HepG2 (cell line): ENCODE data around the gene ANKRD55. TPM values are rescaled to one million over a fixed set of nuclear protein-coding genes. Genes with fewer than 3 reads are reported as not detected.
A peak's percentile ranks its signal among the peaks of the same experiment; 100 is the strongest.

Experiments used
- ARNTL ChIP-seq: sonication (generic); formaldehyde crosslinking; IDR thresholded peaks from 2 replicates; pipeline ENCODE4 v1.4.0; 2020; ENCODE audit warnings: mild to moderate bottlenecking, missing genetic modification reagents
- ATF7-NPFF ChIP-seq: sonication (generic); formaldehyde crosslinking; IDR thresholded peaks from 2 replicates; pipeline ENCODE4 v1.8.1; 2023; ENCODE audit warnings: mild to moderate bottlenecking, low read depth, missing genetic modification reagents, moderate library complexity
- FIP1L1 ChIP-seq: fragments of 200-400 bp; formaldehyde crosslinking; IDR thresholded peaks from 2 replicates; pipeline ENCODE4 v1.6.1; 2018; ENCODE audit warnings: low read depth, mild to moderate bottlenecking, low read length, moderate library complexity, borderline replicate concordance; ENCODE audit not compliant: insufficient read depth
- KAT7 ChIP-seq: IDR thresholded peaks from 2 replicates; pipeline ENCODE4 v1.6.1; 2018; ENCODE audit warnings: borderline replicate concordance, missing compliant biosample characterization
- MYPOP ChIP-seq: sonication (generic); formaldehyde crosslinking; IDR thresholded peaks from 2 replicates; pipeline ENCODE4 v1.8.1; 2023; ENCODE audit warnings: mild to moderate bottlenecking, moderate library complexity, missing genetic modification reagents
- PHB2 ChIP-seq: fragments of 450-650 bp; IDR thresholded peaks from 2 replicates; pipeline ENCODE4 v1.6.1; 2018; ENCODE audit not compliant: partially characterized antibody
- RELA ChIP-seq: sonication (generic); formaldehyde crosslinking; IDR thresholded peaks from 2 replicates; pipeline ENCODE4 v1.4.0; 2020; ENCODE audit warnings: missing genetic modification reagents
- SALL2 ChIP-seq: sonication (generic); formaldehyde crosslinking; IDR thresholded peaks from 2 replicates; pipeline ENCODE4 v1.8.1; 2023; ENCODE audit warnings: mild to moderate bottlenecking, missing genetic modification reagents, inconsistent platforms
- SP5 ChIP-seq: IDR thresholded peaks from 2 replicates; pipeline ENCODE4 v1.6.1; 2016; ENCODE audit warnings: low read depth, borderline replicate concordance
- ZFAT ChIP-seq: sonication (generic); formaldehyde crosslinking; conservative IDR thresholded peaks from 2 replicates; pipeline ENCODE4 v1.8.1; 2023; ENCODE audit warnings: missing genetic modification reagents, inconsistent platforms
- ZMAT3 ChIP-seq: sonication (generic); formaldehyde crosslinking; conservative IDR thresholded peaks from 2 replicates; pipeline ENCODE4 v1.7.0; 2021; ENCODE audit warnings: missing genetic modification reagents
- ZNF280B ChIP-seq: sonication (generic); formaldehyde crosslinking; IDR thresholded peaks from 2 replicates; pipeline ENCODE4 v1.5.0; 2020; ENCODE audit warnings: missing genetic modification reagents, mild to moderate bottlenecking, borderline replicate concordance
- ZNF331 ChIP-seq: sonication (generic); formaldehyde crosslinking; IDR thresholded peaks from 2 replicates; pipeline ENCODE4 v1.4.0; 2020; ENCODE audit warnings: missing genetic modification reagents
- ZNF614 ChIP-seq: IDR thresholded peaks from 2 replicates; pipeline ENCODE4 v1.6.1; 2018; ENCODE audit warnings: missing biosample characterization, missing genetic modification reagents, inconsistent platforms, borderline replicate concordance
- ZNF737 ChIP-seq: sonication (generic); formaldehyde crosslinking; IDR thresholded peaks from 2 replicates; pipeline ENCODE4 v1.5.0; 2020; ENCODE audit warnings: missing genetic modification reagents, mild to moderate bottlenecking, borderline replicate concordance
- ZNF746 ChIP-seq: sonication (generic); formaldehyde crosslinking; IDR thresholded peaks from 2 replicates; pipeline ENCODE4 v1.8.0; 2022; ENCODE audit warnings: mild to moderate bottlenecking, missing genetic modification reagents
- ZSCAN20 ChIP-seq: sonication (generic); formaldehyde crosslinking; IDR thresholded peaks from 2 replicates; pipeline ENCODE4 v1.4.0; 2020; ENCODE audit warnings: missing genetic modification reagents, mild to moderate bottlenecking, borderline replicate concordance
- ZZZ3 ChIP-seq: sonication (generic); formaldehyde crosslinking; IDR thresholded peaks from 2 replicates; pipeline ENCODE4 v1.4.0; 2020; ENCODE audit warnings: missing genetic modification reagents, mild to moderate bottlenecking, borderline replicate concordance
- polyA plus RNA-seq, 8 experiments: library from polyadenylated mRNA; depleted of rRNA in 3 of 8; stranded (reverse) in 7 of 8; unstranded in 1 of 8; fragments of >200 nt; fragmentation: Illumina TruSeq in 4 of 8; extraction: Trizol in 4 of 8; gene quantifications; 2 replicates each; pipeline versions ENCODE4 v1.2.1 to v1.2.3, GENCODE V29; 2011 to 2016; ENCODE audit warnings: low read depth in 4 of 8, missing spikeins in 1 of 8, mixed read lengths in 1 of 8; ENCODE audit not compliant: insufficient read depth in 1 of 8
- total RNA-seq, 5 experiments: library from RNA; depleted of rRNA; stranded (reverse); fragments of >200 nt; fragmentation: Illumina TruSeq; extraction: Trizol; gene quantifications; 2 replicates each; pipeline ENCODE4 v1.2.3, GENCODE V29; 2016; ENCODE audit warnings: low read depth in 1 of 5
- TF ChIP-seq, protein P1 (sequence below): sonication (generic); formaldehyde crosslinking; IDR thresholded peaks from 2 replicates; pipeline ENCODE4 v1.4.0; 2020; ENCODE audit warnings: missing genetic modification reagents

Gene ANKRD55
- total and polyA plus RNA-seq, 2 of the 13 experiments (the other 11 are each of a cell fraction or from before 2014, with no cell fraction given), result 0.11 to 0.28 TPM

DNA sequence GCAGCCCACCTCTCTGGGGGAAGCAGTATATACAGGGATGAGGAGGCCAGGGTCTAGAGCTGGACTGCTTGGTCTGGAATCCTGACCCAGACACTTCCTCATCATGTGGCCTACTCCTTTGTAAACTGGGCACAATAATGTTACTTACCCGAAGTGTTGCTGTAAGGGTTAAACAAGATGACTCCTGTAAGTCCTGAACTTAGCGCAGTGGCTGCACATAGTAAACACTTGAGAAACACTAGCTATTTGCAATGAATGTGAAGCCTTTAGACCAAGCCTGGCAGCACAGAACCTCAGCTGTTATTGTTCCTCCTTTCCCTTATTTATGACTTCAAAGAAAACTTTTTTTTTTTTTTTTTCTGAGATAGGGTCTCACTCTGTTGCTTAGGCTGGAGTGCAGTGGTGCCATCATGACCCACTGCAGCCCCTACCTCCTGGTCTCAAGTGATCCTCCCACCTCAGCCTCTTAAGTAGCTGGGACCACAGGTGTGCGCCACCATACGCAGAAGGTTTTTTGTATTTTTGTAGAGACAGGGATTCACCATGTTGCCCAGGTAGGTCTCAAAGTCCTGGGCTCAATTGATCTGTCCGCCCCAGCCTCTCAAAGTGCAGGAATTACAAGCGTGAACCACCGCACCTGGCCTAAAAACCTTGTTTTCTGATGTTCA is 142.2 kb downstream of the ANKRD55 start (continued):
- TF ChIP-seq ZNF746 (no peak), PHB2 (no peak), FIP1L1 (no peak), ZNF614 (no peak), ZNF280B (no peak), MYPOP (CRISPR knock-in tag) (no peak), ZNF331 (CRISPR knock-in tag) (no peak), ATF7-NPFF (CRISPR knock-in tag) (no peak), ZMAT3 (CRISPR knock-in tag) (no peak), SALL2 (CRISPR knock-in tag) (no peak), ZNF737 (no peak), ZSCAN20 (CRISPR knock-in tag) (no peak), ARNTL (CRISPR knock-in tag) (no peak), ZFAT (CRISPR knock-in tag) (no peak), RELA (CRISPR knock-in tag) (no peak), SP5 (CRISPR knock-in tag) (no peak), KAT7 (CRISPR knock-in tag) (peak; percentile 32; the same call in 1 of the 2 replicates), ZZZ3 (no peak)
- TF ChIP-seq, protein P1, sequence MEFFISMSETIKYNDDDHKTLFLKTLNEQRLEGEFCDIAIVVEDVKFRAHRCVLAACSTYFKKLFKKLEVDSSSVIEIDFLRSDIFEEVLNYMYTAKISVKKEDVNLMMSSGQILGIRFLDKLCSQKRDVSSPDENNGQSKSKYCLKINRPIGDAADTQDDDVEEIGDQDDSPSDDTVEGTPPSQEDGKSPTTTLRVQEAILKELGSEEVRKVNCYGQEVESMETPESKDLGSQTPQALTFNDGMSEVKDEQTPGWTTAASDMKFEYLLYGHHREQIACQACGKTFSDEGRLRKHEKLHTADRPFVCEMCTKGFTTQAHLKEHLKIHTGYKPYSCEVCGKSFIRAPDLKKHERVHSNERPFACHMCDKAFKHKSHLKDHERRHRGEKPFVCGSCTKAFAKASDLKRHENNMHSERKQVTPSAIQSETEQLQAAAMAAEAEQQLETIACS (CRISPR knock-in tag), result no peak
